Germinal center (tissue), 1 donor: Measurements from ENCODE around the gene CDX2.

Source experiments
- DNase-seq: peaks from one replicate; pipeline ENCODE4 v3.0.0; 2012; ENCODE audit warnings: mixed read lengths, low spot score

CDX2 gene

DNA sequence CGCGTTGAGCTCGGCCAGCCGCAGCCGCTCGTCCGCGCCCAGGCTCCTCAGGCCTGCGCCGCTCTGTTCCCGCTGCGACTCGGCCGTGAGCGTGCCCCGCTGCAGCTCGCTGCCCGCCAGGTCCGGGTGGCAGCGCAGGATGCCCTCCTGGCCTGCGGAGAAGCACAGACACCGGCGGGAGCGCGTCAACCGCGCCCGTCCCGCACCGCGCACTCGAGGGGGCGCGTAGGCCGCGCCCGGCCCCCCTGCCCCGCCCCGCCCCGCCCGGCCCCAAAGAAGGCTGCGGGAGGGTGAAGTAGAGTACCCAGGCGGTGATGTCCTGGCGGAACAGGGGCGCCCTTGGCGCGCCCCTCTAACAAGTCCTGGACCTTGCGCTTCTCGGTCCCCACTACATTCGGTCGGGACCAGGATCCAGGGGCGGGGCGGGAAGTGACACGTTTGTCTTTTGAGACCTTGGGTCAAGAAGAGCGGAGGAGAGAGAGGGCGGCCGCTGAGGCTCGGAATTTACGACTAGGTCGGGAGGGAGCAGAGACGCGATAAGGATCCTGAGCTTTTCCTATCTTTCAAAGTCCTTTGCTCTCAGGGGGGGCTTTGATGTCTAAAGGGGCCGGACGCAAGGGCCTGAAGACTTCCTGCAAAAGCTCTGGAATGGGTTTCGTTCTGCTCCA lies 9.3 kb upstream of the CDX2 start:
- no peak for DNase-seq

DNA sequence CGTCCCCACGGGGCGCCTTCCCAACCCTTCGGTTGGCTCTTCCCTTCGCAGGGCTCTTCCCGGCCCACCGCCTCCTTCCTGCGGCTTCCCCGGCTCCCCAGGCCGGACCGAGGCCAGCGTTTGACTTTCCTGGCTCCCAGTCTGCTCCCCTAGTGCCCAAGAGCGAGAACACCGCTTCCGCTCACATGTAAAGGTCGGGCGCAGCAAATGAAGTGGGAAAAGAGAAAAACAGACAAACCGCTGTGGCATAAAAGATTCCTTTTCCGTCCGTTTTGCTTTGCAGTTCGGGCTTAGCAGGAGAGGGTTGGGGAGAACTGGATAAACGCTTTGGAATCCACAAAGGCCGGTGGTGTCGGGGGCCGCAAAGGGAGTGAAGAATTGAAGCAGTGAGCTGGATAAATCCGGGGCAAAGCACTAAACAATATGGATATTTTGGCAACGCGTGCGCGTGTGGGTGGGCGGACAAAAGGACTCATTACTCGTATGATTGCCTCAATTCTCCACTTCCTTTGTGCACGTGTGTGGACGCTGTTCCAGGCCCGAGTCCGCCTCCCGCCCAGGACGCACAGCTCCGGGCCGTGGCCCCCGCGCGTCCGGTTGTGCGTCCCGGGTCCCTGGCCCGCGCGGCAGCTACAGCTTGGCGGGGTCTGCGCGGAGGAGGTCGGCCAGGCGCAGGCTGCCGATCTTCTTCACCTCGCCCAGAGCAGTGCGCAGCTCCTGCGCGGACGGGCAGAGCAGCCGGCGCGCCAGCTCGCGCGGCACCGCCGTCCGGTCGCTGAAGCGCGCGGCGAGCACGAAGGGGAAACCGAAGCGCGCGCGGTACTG lies 8.6 kb upstream of the CDX2 start:
- no peak for DNase-seq

DNA sequence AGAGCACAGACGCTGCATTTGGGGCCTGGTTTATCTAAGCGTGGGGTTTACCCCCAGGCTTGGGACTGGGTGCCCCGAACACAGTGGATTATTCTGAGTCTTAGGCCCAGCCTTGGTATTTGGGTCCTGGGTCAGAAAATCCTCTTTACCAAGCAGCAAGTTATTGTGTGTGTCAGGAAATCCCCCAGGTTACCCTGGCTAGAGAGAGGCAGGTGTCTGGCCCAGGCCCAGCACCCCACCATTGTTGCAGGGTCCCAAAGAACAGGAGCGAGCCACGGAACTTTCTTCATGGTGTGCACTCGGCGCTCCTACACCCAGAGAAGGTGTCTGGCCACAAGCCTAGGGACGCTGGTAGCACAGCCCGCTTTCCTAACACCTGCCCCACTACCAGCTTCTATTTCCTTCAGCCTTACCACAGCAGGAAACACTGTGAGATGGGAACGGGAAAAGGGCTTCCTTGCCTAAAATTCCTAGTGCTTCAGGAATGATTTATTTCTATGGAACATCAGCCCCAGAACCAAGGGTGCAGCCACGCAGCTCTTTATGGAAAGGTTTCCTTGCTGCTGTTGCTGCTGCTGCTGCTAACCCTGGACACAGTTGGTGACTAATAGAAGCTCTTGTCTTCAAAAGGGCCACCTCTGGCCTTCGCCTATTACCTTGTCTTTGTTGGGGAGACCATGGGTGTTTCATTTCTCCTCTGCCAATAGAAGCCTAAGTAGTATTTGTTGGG lies 7.4 kb upstream of the CDX2 start:
- no peak for DNase-seq

DNA sequence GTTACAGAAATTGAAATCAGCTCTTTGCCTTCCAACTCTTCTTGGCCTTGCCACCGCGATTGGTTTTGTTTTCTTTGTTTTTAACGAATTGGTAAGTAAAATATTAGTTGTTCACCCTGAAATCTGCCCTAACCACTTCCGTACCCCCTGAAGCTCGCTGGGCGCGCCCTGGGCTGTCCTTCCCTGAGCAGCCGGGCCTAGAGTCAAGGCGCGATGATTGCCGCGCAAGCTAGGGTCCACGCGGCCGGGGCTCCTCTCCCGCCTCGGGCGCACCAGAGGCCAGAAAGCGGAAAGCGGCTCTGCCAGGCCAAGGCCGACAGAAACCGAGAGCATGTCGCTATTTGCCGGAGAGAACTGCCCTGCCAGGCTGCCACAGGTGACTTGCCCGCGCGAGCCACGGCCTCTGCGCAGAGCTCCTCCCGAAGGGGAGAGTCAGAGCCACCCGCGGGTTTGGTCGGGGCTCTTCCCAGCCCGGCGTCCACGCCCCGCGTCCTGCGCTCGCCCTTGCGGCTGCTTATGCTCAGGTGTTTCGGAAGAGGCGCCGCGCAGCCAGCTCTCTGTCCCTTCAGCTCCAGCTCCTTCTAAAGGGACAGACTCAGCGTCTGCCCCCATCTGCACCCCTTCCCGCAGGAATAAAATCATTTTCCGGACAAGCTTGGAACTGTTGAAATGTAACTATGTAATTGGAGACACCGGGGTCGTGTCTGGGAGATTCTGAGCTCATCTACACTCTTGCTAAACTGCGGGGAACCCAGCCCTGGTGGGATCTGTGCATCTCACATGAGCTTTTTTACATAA lies 6.6 kb upstream of the CDX2 start:
- DNase-seq: no peak

DNA sequence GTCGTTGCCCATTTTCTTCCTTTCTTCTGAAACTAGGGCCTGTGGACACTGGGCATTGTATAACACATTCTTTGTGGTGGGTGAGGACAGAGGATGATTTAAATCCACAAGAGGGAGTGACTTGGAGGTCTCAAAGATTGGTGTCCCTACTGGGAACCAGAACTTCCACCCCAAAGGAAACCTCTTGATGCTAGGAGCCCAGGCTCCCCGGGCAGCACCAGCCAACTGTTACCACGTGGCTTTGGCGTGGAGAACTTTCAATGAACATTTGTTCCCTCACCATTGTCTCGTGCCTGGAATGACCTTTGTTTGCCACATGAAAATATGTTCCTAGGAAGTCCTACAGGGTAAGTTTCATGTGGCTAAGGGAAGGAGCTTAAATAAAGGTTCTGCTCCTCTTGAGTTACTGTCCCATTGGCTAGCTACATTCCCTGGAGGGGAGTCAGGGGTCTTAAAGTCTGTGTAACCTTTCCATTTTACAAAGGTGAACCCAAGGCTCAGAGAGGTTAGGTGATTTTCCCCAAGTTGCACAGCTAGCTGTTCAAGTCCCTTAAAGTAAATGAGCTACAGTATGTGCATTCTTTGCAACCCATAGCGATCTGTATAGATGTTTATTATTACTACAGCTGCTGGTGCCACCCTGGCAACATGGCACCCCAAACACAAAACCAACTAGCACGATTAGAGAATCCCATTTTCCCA lies 5.0 kb upstream of the CDX2 start:
- DNase-seq: no peak

DNA sequence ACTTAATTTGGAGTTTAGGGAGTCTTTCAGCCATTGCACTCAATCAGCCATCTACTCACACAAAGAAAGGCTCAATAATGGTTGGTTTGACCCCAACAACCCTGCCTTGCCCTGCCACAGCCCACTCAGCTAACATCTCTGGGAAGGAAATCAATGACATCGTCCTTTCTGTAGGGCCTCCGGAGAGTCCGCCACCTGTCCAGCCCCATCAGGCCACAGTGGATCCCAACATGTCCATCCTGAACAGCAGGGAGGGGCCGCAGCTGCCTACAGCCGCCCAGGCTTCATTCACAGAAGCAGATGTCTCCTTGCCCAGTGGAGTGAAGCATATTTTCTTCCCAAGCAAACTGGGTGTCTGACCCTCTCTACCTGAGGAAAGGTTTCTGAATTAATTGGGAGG lies 4.2 kb upstream of the CDX2 start:
- DNase-seq: no peak

DNA sequence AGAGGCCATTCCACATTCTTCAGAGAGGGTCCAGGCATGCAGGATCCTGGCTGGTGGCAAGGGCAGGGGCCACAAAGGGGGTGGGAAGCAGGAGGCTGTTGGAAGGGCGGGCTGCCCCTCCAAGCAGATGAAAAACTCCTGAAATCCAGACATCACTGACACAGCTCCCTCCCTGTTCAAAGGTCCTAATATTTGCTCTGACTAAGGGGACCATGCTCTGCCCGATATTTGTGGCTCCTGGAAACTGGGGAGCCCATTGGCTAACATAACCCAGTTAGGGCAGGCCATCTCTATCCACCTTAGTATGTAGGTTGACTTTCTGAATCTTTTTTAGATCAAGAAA lies 3.3 kb upstream of the CDX2 start:
- DNase-seq: no peak

DNA sequence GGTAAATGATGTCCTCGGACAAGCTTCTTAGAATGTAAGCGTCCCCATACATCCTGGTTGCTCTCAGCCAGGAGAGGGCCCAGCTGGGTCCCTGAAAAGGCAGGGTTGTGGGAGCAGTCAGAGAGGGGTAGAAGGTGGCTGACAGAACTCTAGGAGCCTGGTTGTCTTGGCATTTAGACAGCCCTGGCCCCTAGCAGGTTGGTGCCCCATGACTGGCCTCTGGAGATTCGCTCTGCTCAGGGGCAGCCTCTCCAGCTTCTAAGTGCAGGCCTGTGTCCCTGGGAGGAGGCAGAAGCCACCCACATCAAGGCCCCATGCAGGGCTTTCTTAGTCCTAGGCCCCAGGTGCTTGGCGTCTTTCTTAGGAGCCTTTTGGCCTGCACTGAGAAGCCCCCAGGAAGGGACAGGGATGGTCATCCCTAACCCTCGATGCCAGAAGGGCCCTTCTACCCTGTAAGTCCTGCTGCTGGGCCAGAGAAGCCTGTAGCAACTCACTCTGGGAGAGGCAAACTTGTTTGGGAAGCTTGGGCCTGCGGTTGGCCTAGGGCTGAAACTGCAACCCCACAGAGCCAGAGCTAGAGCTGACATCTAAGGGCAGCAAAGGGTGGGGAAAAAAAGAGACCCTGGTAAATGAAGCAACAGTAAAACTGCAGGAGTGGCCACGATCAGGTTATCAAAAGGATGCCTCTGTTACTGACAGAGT lies 2.8 kb upstream of the CDX2 start:
- DNase-seq: no peak

DNA sequence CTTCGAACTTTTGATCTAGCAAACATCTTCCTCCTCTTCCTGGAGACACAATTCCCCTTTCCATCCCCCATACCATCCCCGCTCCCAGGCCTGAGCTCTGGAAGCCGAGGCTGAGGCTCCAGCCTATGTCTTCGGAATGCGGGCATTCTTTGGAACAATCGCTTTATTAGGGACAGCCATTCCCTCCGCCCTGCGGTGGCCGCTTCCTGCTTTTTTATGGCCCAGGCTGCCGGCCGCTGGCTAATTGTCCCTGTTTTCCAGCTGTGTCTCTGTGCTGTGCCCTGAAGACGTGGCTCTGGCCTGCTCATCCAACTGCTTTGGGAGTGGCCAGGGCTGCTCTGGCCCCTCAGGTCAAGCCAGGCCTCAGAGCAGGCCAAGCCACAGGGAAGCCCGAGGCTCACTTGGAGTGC lies 2.1 kb upstream of the CDX2 start:
- DNase-seq: no peak

DNA sequence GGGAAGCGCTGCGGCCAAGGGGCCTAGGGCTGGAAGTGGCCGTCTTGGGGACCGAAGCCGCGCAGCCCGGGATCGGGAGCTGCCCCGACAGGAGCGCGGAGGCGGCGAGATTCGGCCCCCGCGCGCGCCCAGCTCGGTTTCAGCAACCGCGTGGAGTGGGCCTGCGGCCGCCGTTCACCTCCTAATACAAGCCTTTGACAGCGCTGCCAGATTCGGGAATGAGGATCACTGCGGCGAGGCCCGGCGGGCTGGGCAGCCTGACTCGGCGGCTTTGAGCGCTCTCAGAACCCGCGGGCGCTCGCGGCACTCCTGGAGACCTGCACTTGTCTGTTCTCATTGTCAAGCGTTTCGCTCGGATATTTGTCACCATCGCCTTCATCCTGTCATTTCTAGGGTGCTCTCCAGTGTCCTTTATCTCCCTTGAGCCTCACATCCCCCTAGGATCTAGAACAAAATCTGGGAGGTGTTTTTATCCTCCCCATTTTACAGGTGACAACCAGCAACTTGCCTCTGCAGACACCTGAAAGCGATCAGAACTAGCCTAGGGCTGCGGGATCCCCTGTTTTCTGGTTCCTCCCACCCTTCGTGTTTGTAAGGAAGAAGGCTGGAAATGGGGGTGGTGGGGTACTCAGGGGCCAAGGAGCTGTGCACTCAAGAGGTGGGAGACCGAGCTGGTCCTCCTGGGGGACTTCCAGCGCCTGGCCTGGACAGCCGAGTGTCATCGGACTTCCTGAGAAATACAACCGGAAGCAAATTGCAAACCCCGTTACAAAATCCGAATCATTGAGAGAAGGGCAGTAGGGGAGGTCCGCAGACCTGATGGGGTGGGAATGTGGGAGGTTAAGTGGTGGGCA lies 1.5 kb upstream of the CDX2 start:
- no peak for DNase-seq

DNA sequence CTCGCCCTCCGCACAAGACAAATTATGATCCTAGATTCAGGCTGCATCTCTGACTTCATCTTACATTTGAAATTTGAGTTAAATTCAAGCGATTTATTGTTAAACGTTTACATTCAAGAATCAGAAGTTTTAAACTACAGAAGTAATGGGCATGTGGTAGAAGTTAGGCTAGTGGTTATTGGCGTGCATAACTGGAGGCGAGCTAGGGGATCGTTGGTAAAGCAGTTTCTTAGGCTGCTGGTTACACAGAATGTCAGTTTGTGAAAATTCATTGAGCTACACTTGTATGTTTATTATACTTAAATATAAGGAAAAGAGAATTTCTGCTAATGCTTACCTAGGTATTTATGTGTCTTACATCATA lies 733 bp upstream of the CDX2 start:
- no peak for DNase-seq

DNA sequence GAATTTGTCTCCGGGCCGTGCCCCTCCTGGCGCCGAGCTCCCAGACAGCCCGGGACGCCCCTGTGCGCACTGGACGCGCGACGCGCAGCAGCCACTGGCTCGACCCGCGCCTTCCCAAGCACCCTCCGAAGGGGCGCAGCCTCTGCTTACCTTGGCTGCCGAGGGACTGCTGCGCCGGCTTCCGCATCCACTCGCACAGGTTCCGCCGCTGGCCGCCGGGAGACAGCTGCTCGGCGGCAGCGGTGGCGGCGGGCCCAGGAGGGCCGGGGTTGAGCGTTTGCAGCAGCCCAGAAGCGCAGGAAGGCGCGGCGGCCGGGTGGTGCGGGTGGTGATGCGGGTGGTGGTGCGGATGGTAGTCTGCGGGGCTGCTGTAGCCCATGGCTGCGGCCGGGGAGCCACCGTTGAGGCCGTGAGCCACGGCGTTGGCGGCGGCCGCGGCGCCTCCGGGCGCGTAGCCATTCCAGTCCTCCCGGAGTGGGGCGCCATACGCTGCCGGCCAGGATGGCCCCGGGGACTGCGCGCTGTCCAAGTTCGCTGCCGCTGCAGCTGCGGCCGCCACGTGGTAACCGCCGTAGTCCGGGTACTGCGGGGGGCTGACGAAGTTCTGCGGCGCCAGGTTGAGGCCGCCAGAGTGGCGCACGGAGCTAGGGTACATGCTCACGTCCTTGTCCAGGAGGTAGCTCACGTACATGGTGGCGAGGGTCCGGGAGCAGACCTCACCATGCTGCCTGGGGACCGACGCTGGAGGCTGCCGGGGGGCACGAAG lies 616 bp downstream of the CDX2 start:
- no peak for DNase-seq

DNA sequence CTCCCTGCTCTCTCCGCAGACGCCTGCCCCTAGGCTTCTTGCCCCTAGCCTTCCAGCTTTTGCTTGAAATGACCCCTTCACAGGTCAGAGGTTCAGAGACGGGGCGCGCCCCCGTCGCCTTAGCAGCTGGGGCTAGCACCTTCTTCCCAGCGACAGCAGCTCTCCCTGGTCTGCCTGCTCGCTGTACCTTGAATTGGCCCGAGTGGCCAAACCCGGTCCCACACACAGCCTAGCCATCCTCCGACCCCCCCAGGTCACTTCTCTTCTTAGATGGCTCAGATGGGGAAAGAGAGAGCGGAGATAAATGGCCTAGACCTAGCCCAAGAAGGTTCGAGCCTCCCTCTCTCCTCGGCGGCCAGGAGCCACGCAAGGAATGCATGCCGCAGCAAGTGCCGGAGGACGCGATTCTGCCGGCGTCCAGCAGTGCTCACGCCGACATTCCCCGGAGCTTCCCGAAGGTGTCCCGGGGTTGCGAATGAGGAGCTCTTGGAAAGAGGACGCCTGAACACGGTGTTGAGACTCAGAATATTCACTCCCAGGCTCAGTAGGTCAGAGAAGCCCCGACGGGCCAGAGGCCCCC lies 1.3 kb downstream of the CDX2 start:
- DNase-seq: no peak

DNA sequence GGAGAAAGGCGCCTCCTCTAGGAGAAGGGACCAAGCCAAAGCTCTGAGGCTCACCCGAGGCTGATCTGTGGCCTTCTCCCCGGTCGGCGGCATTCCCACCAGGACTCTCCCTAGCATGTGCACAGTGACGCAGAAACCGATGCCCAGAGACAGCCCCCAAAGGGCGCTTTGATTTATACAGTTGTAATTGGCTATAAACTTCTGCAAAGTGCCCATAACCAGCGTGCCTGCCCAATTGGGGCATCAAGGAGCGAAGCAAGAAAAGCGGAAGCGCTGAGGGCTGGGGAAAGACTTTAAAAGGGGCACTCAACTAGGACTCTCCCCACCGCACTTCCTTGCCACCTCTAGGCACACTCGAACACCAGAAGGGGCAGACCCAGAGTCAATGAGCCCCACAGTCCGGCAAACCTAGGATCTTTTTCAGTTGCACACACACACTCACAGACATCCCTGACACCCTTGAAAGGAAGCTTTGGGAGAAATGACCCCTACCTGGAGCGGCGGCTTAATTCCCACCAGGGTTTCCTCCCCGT lies 1.8 kb downstream of the CDX2 start:
- DNase-seq: no peak

DNA sequence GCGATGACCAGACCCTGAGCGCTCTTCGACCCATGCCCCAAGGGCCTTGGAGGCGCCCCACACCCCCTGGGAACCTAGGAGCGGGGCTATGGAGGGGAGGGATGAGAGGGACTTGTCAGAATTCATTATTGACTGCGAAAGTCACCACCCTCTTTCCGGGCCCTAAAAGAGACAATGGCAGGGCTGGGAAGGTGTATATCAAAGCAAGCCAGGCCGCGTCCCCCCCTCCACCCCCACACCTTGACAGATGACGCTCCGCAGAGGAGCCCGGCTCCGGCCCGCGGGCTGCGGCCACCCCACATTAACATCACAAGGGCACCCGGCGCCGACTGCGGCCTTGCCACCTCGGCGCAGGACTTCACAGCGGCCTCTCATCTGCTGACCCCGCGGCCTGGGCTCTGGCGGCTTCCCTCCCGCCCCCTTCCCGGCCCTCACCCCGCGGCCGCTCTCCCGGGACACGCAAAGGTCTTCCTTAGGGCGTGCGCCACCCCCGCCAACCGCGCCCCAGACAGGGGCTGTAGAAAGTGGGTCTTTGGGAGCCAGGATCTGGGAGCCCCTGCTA lies 2.4 kb downstream of the CDX2 start:
- DNase-seq: no peak

DNA sequence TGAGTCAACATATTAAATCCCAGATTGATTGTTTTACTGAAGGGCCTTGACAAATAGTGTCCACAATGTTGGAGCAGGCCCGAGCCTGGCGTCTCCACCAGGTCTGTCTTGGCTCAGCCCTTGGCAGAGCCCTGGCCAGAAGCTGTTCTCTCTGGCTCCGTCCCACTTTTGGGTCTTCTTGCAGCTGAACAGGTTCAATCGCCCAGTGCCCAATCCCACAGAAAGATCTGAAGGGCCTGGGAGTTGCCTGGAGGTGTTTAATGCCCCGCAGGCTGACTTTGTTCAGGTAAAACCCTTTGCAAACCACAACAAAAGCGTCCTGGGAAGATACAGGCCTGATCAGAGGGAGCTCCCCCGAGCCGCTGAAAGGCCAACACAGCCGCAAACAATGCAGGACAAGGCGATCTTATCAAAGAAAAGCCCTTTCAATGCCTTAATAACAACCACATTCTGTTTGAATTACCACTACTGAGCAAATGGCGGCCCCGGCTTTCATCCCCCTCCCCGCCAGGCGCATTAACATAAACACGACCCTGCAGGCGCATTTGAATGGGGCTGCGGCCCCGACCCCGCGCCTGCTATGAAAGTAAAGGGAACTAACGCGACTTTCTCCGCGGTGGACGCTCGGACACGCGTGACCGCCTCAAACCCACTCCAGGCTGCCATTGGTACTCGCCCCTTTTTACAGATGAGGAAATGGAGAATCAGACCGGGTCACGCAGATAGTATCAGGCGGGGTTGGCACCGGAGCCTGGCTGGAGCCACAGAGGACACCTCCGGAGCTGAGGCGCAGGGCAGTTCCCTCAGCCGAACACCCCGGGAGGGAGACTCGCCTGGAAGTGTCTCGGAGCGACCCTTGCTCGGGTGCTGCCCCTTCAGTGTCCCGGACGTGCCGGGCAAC lies 3.1 kb downstream of the CDX2 start:
- DNase-seq: no peak

DNA sequence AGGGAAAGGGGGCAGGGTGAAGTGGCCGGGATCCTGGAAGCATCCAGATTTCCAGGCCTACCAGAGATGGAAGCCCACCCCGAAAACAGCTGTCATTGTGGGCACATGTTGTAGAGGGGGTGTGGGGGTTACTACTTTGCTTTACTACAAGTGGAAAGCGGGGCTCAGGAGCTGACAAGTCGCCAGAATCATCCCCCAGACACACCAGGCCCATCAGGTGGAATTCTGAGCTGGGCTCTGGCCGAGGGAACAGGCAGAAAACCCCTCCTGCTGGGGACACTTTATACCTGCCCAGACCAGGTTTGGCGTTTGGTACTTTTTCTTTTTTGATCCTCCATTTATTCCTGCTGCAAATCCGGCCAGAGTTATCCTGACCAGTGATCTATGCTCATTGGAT lies 3.8 kb downstream of the CDX2 start:
- no peak for DNase-seq
